NT2/D1 (cell line): Measurements from ENCODE around the gene KLK15.

Experiments used
- YY1 ChIP-seq: IDR thresholded peaks from 2 replicates; pipeline ENCODE4 v1.6.1; 2011; ENCODE audit not compliant: insufficient read length, insufficient read depth
- ZNF274 ChIP-seq: IDR thresholded peaks from 2 replicates; pipeline ENCODE4 v1.6.1; 2011; ENCODE audit warnings: mild to moderate bottlenecking, low read depth, low read length

- TF ChIP-seq ZNF274, result no peak
- no peak for TF ChIP-seq YY1
Observed at GRCh38 chr19:50820086-50820485, 13.3 kb downstream of the KLK15 start.
